GM12878 (cell line): ENCODE results near the gene ZNF554. TPM values are rescaled to one million over a fixed set of nuclear protein-coding genes. Genes with fewer than 3 reads are reported as not detected.

Experiments
- ATAC-seq: fragments of 200-7000 bp; cut with Tn5 transposase; 3 replicates; pipeline ENCODE4 v1.9.1; 2020; ENCODE audit warnings: mild to moderate bottlenecking, moderate library complexity
- BruUV-seq: library from RNA; stranded (reverse); fragments of 400-500 nt; replicated peaks from 2 replicates; lab custom pipeline; 2021; lab: Mats Ljungman, UMichigan
- CTCF ChIA-PET: fragments of 300-600 bp; sonication (Branson Sonifier 250); formaldehyde crosslinking; extraction: SDS; loops from one replicate; lab custom pipeline; 2021; ENCODE audit warnings: inconsistent platforms; lab: Yijun Ruan, JAX
- POLR2A ChIA-PET: fragments of 350-600 bp; formaldehyde crosslinking; extraction: SDS; loops from one replicate; lab custom pipeline; 2021; ENCODE audit warnings: inconsistent platforms; lab: Charles Lee
- RAD21 ChIA-PET: fragments of 300-600 bp; sonication (Branson Sonifier 250); formaldehyde crosslinking; loops from one replicate; lab custom pipeline; 2023; ENCODE audit warnings: antibody characterized with exemption; ENCODE audit not compliant: unreplicated experiment; lab: Charles Lee
- SMC1A ChIA-PET: fragments of 300-600 bp; sonication (Branson Sonifier 250); formaldehyde crosslinking; loops from one replicate; lab custom pipeline; 2023; ENCODE audit not compliant: unreplicated experiment, uncharacterized antibody; lab: Charles Lee
- DNase-seq: peaks from one replicate; pipeline ENCODE4 v3.0.0-alpha.2; 2011; ENCODE audit warnings: low read depth, low spot score
- FAIRE-seq: peaks from 3 replicates; lab custom pipeline; 2011; peaks lifted over from hg19 to GRCh38; lab: Jason Lieb, UNC
- H2AFZ ChIP-seq: 2 replicates; pipeline ENCODE4 v1.6.0; 2011; ENCODE audit warnings: low read depth, low read length, control low read depth; ENCODE audit not compliant: control insufficient read depth
- H3K27ac ChIP-seq: 2 replicates; pipeline ENCODE4 v1.5.1; 2011; ENCODE audit warnings: control low read depth; ENCODE audit not compliant: control insufficient read depth, insufficient read depth
- H3K27me3 ChIP-seq, 2 experiments: replicated peaks in 1 of 2; 2 replicates each; pipeline versions ENCODE4 v1.6.0 to v1.6.1; 2011; ENCODE audit warnings: low read length in 1 of 2; ENCODE audit not compliant: control insufficient read depth in 2 of 2, insufficient read depth in 2 of 2
- H3K36me3 ChIP-seq, 2 experiments: 2 replicates each; pipeline ENCODE4 v1.5.1; 2011; ENCODE audit warnings: low read length in 1 of 2; ENCODE audit not compliant: control insufficient read depth in 2 of 2, insufficient read depth in 2 of 2
- H3K4me1 ChIP-seq: 2 replicates; pipeline ENCODE4 v1.6.1; 2011; ENCODE audit warnings: mild to moderate bottlenecking, low read length, moderate library complexity, mixed read lengths; ENCODE audit not compliant: control insufficient read depth, insufficient read depth
- H3K4me2 ChIP-seq: 2 replicates; pipeline ENCODE4 v1.6.0; 2011; ENCODE audit warnings: control low read depth; ENCODE audit not compliant: control insufficient read depth, insufficient read depth
- H3K4me3 ChIP-seq: fragments of 200-600 bp; sonication (generic); 2 replicates; pipeline ENCODE4 v1.5.1; 2016
- H3K79me2 ChIP-seq: 2 replicates; pipeline ENCODE4 v1.6.0; 2011; ENCODE audit warnings: low read length; ENCODE audit not compliant: control insufficient read depth, insufficient read depth
- H3K9ac ChIP-seq: 2 replicates; pipeline ENCODE4 v1.8.0; 2011; ENCODE audit warnings: low read length, control low read depth, mixed read lengths; ENCODE audit not compliant: control insufficient read depth, insufficient read depth
- H3K9me3 ChIP-seq: replicated peaks from 3 replicates; pipeline ENCODE4 v1.5.1; 2011; ENCODE audit warnings: mild to moderate bottlenecking, low read length; ENCODE audit not compliant: control insufficient read depth, insufficient read depth
- H4K20me1 ChIP-seq: 2 replicates; pipeline ENCODE4 v1.6.0; 2011; ENCODE audit not compliant: control insufficient read depth, insufficient read depth
- BCL11A ChIP-seq: IDR thresholded peaks from 2 replicates; pipeline ENCODE4 v1.6.1; 2011; ENCODE audit warnings: low read depth, low read length
- BCLAF1 ChIP-seq: fragments of 450-650 bp; IDR thresholded peaks from 2 replicates; pipeline ENCODE4 v1.6.1; 2017; ENCODE audit warnings: antibody characterized with exemption, mild to moderate bottlenecking, moderate library complexity
- CEBPZ ChIP-seq: fragments of 150-350 bp; IDR thresholded peaks from 2 replicates; pipeline ENCODE4 v1.6.1; 2016; ENCODE audit warnings: low read depth, low read length
- CHD2 ChIP-seq: IDR thresholded peaks from 2 replicates; pipeline ENCODE4 v1.6.1; 2011; ENCODE audit warnings: low read depth, low read length, improper control_type of control experiment, borderline replicate concordance
- GATAD2B ChIP-seq: fragments of 450-650 bp; conservative IDR thresholded peaks from 2 replicates; pipeline ENCODE4 v1.6.1; 2017; ENCODE audit warnings: low read depth, mild to moderate bottlenecking, moderate library complexity
- JUND ChIP-seq: IDR thresholded peaks from 2 replicates; pipeline ENCODE4 v1.6.1; 2012; ENCODE audit warnings: low read depth, mild to moderate bottlenecking, low read length, improper control_type of control experiment, moderate library complexity
- MEF2A ChIP-seq: IDR thresholded peaks from 2 replicates; pipeline ENCODE4 v1.6.1; 2011; ENCODE audit warnings: low read depth, mild to moderate bottlenecking, low read length, moderate library complexity; ENCODE audit not compliant: insufficient read depth
- MTA2 ChIP-seq: fragments of 450-650 bp; IDR thresholded peaks from 2 replicates; pipeline ENCODE4 v1.6.1; 2016; ENCODE audit warnings: low read depth, mild to moderate bottlenecking, moderate library complexity
- PKNOX1 ChIP-seq: fragments of 450-650 bp; IDR thresholded peaks from 2 replicates; pipeline ENCODE4 v1.6.1; 2016; ENCODE audit warnings: mild to moderate bottlenecking
- RELB ChIP-seq: fragments of 450-650 bp; IDR thresholded peaks from 2 replicates; pipeline ENCODE4 v1.6.1; 2017; ENCODE audit warnings: low read depth, mild to moderate bottlenecking, moderate library complexity
- SIX5 ChIP-seq: IDR thresholded peaks from 2 replicates; pipeline ENCODE4 v1.6.1; 2011; ENCODE audit warnings: mild to moderate bottlenecking, low read depth, low read length, moderate library complexity; ENCODE audit not compliant: severe bottlenecking
- STAT1 ChIP-seq: fragments of 450-650 bp; conservative IDR thresholded peaks from 2 replicates; pipeline ENCODE4 v1.6.1; 2014; ENCODE audit warnings: antibody characterized with exemption, mild to moderate bottlenecking
- WGBS: methylation state at CpG from one replicate; pipeline ENCODE4 v1.1.6; 2016; ENCODE audit warnings: low lambda C conversion rate; ENCODE audit not compliant: insufficient replicate concordance, insufficient coverage; ENCODE audit errors: missing lambda C conversion rate; 5-methylcytosine and 5-hydroxymethylcytosine counted together
- in situ Hi-C: fragments of 300-500 bp; cut with MboI; formaldehyde crosslinking; loops from 9 replicates; pipeline ENCODE4 v1.14.3; 2018; ENCODE audit warnings: mixed read lengths
- intact Hi-C: fragments of 100-400 bp; cut with micrococcal nuclease; formaldehyde crosslinking; loops from one replicate; pipeline ENCODE4 v1.14.2; 2022; ENCODE audit not compliant: unreplicated experiment
- polyA plus RNA-seq, 11 experiments: library from polyadenylated mRNA; depleted of rRNA in 4 of 11; unstranded in 6 of 11; stranded (reverse) in 5 of 11; fragments of >200 nt; fragmentation: Nextera tagmentation in 4 of 11; fragmentation: Illumina TruSeq in 1 of 11; extraction: Ambion mirVana in 4 of 11; extraction: Trizol in 1 of 11; gene quantifications; 1 replicate in 1 of 11; 2 replicates in 10 of 11; pipeline versions ENCODE4 v1.2.1 to v1.2.3, GENCODE V29; 2011 to 2016; ENCODE audit warnings: inconsistent platforms in 2 of 11, missing spikeins in 2 of 11, low read depth in 1 of 11
- total RNA-seq, 4 experiments: library from RNA; depleted of rRNA in 3 of 4; stranded (reverse); fragments of >200 nt in 3 of 4; fragmentation: Illumina TruSeq in 1 of 4; extraction: Trizol in 1 of 4; gene quantifications; 2 replicates each; pipeline versions ENCODE4 v1.2.1 to v1.2.3, GENCODE V29; 2013 to 2021

ZNF554 gene
- total and polyA plus RNA-seq, 10 of the 15 experiments (the other 5 are each of a cell fraction or from before 2014, with no cell fraction given), result 0.19 to 2.1 (median 1.4) TPM

- no peak overlapping the region for H3K27ac ChIP-seq
- no peaks in the 10 kb centered on the region for H3K36me3 ChIP-seq
- CTCF ChIA-PET, result no interaction called here
- DNase-seq (no peak), FAIRE-seq (no peak), ATAC-seq (no peak)
- intact Hi-C loops (no loop called here), in situ Hi-C loops (no loop called here)
- H3K27me3 ChIP-seq, result no peaks in the 10 kb centered on the region
- H4K20me1 ChIP-seq, result no peaks in the 10 kb centered on the region
- no peak overlapping the region for H3K4me2 ChIP-seq
- H3K9ac ChIP-seq, result no peak overlapping the region
- POLR2A ChIA-PET, result no interaction called here
- no peak overlapping the region for H3K4me3 ChIP-seq
- no peak overlapping the region for H2AFZ ChIP-seq
- peaks cover 3% of the 10 kb centered on the region; the same call in 1 of the 2 replicates for H3K4me1 ChIP-seq
- WGBS, result 91% methylated on average over 2 of the region's 2 CpGs
- SMC1A ChIA-PET, result no interaction called here
- peaks cover 10% of the 10 kb centered on the region for H3K9me3 ChIP-seq
- BruUV-seq, result no TSS peak
- RAD21 ChIA-PET, result no interaction called here
- H3K79me2 ChIP-seq, result peaks cover 2% of the 10 kb centered on the region
- no peak for TF ChIP-seq SIX5
- TF ChIP-seq BCL11A, result no peak
- TF ChIP-seq MTA2, result no peak
- no peak for TF ChIP-seq JUND
- TF ChIP-seq CHD2, result no peak
- no peak for TF ChIP-seq CEBPZ
- TF ChIP-seq BCLAF1, result no peak
- TF ChIP-seq RELB, result no peak
- TF ChIP-seq STAT1, result no peak
- no peak for TF ChIP-seq GATAD2B
- TF ChIP-seq MEF2A, result no peak
- no peak for TF ChIP-seq PKNOX1
These were observed 25.4 kb downstream of the ZNF554 start for GRCh38 chr19:2845107-2845506.
